Neural cell (in vitro differentiated cells): ENCODE measurements around the gene ZAR1.
"Not testable (repeated sequence)": the region's sequence is repeated elsewhere in the genome, so short reads cannot be mapped to it uniquely, and the experiment has no call there.

Experiments used
- POLR2AphosphoS5 ChIP-seq: IDR thresholded peaks from 2 replicates; pipeline ENCODE4 v1.6.1; 2012
- TF ChIP-seq, protein P1 (sequence below): fragments of 450-650 bp; IDR thresholded peaks from 2 replicates; pipeline ENCODE4 v1.5.1; 2014; ENCODE audit warnings: antibody characterized with exemption, mild to moderate bottlenecking, moderate library complexity; ENCODE audit not compliant: poor library complexity, severe bottlenecking

DNA sequence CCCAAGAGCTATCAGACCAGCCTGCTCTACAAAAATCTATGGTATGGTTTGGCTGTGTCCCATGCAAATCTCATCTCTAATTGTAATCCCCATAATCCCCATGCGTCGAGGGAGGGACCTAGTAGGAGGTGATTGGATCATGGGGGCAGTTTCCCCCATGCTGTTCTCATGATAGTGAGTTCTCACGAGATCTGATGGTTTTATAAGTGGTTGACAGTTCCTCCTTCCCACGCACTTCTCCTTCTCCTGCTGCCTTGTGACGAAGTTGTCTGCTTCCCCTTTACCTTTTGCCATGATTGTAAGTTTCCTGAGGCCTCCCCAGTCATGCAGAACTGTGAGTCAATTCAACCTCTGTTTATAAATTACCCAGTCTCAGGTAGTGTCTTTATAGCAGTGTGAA lies 49.1 kb upstream of the ZAR1 start:
- TF ChIP-seq, protein P1, sequence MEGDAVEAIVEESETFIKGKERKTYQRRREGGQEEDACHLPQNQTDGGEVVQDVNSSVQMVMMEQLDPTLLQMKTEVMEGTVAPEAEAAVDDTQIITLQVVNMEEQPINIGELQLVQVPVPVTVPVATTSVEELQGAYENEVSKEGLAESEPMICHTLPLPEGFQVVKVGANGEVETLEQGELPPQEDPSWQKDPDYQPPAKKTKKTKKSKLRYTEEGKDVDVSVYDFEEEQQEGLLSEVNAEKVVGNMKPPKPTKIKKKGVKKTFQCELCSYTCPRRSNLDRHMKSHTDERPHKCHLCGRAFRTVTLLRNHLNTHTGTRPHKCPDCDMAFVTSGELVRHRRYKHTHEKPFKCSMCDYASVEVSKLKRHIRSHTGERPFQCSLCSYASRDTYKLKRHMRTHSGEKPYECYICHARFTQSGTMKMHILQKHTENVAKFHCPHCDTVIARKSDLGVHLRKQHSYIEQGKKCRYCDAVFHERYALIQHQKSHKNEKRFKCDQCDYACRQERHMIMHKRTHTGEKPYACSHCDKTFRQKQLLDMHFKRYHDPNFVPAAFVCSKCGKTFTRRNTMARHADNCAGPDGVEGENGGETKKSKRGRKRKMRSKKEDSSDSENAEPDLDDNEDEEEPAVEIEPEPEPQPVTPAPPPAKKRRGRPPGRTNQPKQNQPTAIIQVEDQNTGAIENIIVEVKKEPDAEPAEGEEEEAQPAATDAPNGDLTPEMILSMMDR: not testable (repeated sequence)
- not testable (repeated sequence) for TF ChIP-seq POLR2AphosphoS5
